HG03575 (cell line): ENCODE measurements around the gene TMEM39B.

Experiments
- ATAC-seq: cut with Tn5 transposase; IDR thresholded peaks from one replicate; pipeline ENCODE4 v1.9.1; 2021; ENCODE audit not compliant: unreplicated experiment, insufficient number of reproducible peaks, low FRiP score; ENCODE audit errors: extremely low read depth

The TMEM39B gene

DNA sequence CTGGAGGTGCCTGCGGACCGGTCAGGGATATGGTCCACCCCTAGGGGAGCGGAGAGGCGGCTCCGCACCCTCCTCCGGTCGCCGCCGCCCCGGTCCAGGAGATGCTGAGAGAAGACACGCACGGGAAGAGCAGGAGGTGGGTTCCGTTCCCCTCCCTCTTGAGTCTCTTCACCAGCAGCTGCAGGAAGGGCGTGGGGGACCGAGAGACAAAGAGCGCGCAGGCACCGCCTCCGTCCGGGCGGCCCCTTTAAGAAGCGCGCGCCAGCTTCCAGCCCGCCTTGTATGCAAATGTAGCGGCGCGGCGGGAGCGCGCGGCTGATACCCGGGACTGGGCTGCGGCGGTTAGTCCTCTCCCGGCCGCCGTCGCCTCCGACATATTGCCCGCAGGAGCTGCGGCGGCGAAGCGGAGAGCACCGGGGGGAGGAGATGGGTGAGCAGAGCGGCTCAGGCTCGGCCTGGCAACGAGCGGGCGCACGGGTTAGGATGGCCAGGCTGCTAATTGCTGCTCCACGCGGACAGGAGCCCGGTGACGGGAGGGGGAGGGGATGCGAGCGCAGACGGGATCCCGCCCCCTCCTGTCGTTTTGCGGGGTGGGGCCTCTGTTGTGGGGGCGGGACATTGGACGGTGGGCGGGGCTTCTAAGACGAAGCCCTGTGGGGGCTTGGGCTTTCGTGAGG is at the start of gene TMEM39B:
Gene TMEM39B (plus strand): TSS at position 318 of the 677 bp plus-strand sequence. CDS start 109 bp downstream, at position 427.
- ATAC-seq: no peak

DNA sequence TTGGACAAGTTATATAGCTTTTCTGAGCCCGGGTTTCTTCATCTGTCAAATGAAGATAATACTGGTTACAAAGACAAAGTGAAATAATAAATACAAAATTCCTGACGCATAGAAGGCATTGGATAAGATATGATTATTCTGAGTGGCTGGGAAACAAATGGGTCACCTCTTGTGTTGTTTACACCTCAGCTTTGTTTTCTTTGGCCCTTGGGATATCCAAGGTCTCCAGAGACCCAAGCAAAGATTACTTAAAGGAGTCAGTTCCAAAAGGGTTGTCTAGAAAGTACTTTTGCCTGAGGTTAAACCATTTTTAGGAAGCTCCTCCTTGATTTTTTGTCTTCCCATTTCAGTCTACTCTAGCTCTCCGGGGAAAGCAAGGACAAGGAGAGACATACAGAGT is 49.4 kb upstream of the TMEM39B start:
- no peak for ATAC-seq

DNA sequence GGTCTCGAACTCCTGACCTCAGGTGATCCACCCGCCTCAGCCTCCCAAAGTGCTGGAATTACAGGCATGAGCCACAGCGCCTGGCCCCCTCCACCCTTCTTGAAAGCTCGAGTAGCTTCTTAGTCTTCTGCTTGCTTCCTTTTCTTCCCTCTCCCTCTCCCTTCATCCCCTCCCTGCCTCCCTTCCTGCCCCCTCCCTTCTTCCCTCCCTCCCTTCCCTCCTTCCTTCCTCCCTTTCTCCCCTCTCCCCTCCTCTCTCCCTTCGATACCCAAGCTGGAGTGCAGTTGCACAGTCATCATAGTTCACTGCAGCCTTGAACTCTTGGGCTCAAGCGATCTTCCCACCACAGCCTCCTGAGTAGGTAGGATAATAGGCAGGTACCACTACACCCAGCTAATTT is 47.2 kb upstream of the TMEM39B start:
- ATAC-seq: no peak

- ATAC-seq: no peak
These were observed 44.0 kb upstream of the TMEM39B start for GRCh38 chr1:32028746-32029145.

DNA sequence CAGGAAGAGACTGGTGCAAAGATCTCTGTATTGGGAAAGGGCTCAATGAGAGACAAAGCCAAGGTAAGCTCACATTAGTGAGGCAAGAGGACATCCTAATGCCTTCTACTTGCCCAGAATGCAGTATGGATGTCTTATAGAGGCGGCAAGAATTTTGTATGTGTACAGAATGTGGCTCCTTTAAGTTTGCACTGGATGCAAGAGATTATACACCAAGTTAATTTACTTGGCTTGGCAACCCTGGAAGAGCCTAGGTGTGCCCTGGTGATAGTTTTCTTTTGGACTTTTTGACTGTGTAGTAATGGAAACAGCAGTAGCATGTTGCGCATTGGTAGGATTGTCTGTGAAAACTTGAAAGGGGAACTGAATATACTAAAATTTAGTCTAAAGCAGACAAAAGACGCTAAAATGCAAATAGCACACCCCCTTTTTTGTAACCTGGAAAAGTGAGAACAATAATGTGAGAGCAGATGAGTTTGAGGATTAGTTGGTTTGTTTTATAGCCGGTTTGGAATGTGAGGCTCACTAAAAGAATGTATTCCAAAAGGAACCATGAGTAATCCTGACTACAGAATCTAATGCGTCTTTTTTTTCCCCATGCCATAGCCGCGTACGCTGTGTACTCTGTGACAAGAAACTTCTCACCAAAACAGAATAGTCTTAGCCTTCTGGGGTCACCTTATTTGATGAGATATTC is 41.0 kb upstream of the TMEM39B start:
- ATAC-seq: no peak

GRCh38 chr1:32032275-32032615 is 40.5 kb upstream of the TMEM39B start:
- no peak for ATAC-seq

DNA sequence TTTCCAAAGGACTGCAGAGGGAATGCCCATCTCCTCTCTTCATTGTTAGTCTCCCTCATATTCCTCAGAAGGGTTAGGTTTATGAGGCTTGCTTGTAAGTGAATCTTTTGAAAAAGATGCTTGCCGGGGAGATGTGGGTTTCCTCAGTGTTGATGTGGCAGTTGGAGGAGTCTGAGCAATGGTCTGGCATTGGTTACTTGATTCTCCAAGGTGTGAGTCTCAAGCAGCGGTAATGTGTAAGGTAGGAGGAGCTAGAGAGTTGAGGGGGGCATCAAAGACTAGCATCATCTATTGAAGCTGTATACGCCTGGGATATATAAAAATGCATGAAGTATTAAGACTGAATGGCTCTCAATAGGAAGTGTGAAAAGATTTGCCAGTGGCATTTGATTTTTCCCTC is 37.6 kb upstream of the TMEM39B start:
- no peak for ATAC-seq

DNA sequence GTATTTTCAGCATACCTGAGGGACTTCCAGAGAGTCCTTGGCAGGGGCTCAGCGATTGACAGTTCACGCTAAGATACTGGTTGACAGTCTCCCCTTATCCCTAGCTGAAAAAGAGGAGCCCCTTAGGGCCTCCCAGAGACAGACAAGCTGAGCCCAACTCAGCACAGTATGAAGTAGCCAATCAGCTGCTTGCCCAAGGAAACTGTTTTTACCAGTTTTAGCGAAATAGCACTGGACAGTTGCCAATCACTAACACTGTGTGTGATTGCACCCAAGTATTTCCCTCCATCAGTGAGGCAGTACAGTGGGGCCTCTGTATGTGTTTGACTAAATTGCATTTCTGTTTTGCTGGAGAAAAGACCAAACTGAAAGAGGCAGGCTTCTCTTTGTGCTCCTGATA is 32.0 kb upstream of the TMEM39B start:
- ATAC-seq: no peak

GRCh38 chr1:32042330-32042729 is 30.4 kb upstream of the TMEM39B start:
- ATAC-seq: no peak

DNA sequence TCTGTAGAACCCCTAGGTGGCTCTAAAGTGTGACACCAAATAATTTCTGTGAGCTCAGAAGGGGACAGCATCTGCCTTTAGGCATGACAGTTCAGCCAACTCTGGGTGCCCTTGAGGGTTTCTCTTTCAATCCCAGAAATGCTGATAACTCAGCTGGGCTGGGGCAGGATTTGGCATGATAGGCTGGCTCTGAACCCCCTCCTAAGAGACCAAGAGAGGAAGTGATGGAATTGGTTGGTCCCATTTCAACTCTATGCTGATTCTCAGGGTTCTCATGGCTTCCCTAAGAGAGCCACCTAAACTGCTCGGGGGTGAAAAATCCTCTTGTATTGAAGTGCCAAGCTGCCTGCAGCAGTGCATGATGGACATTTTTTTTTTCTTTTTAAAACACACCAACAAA is 28.5 kb upstream of the TMEM39B start:
- no peak for ATAC-seq

- no peak for ATAC-seq
These were observed 27.0 kb upstream of the TMEM39B start for GRCh38 chr1:32045772-32046171.

DNA sequence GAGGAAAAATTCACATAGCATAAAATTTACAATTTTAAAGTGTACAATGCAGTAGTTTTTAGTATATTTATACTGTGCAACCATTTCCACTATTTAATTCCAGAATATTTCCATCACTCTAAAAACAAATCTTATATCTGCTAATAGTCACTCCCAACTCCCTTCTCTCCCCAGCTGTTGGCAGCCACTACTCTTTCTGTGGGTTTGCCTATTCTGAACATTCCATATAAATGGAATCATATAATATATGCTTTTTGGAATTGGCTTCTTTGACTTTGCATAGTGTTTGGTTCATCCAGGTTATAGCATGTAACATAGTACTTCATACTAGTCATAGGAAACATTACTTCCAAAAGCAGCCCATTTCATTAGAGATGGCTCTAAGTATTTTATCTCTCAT is 25.0 kb upstream of the TMEM39B start:
- ATAC-seq: no peak

GRCh38 chr1:32048440-32048839 is 24.3 kb upstream of the TMEM39B start:
- ATAC-seq: no peak

- ATAC-seq: no peak
These were observed 21.0 kb upstream of the TMEM39B start for GRCh38 chr1:32051706-32052105.

DNA sequence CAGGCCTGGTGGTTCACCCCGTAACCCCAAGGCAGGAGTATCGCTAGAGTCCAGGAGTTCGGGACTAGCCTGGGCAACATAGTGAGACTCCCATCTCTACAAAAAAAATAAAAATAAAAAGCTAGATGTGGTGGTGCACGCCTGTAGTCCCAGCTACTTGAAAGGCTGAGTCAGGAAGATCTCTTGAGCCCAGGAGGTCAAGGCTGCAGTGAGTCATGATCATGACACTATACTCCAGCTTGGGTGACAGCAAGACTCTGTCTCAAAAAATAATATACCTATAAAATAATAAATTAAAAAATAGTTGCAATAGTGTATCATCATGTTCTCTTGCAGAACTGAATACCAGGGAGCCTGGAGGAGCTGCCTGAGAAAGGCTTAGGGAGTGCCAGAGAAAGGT is 19.9 kb upstream of the TMEM39B start:
- ATAC-seq: no peak

- no peak for ATAC-seq
These were observed 17.3 kb upstream of the TMEM39B start for GRCh38 chr1:32055416-32055815.

GRCh38 chr1:32056598-32056997 is 16.1 kb upstream of the TMEM39B start:
- ATAC-seq: no peak

- no peak for ATAC-seq
These were observed 11.8 kb upstream of the TMEM39B start for GRCh38 chr1:32060914-32061313.

GRCh38 chr1:32062867-32063230 is 9.9 kb upstream of the TMEM39B start:
- ATAC-seq: no peak

GRCh38 chr1:32063261-32063681 is 9.5 kb upstream of the TMEM39B start:
- ATAC-seq: no peak
